ENCODE data around the gene FCHSD2. TPM values are rescaled to one million over a fixed set of nuclear protein-coding genes. Genes with fewer than 3 reads are reported as not detected.

FCHSD2 gene
- total RNA-seq, result 10 to 100 TPM; 56.5 to 75.3 TPM

DNA sequence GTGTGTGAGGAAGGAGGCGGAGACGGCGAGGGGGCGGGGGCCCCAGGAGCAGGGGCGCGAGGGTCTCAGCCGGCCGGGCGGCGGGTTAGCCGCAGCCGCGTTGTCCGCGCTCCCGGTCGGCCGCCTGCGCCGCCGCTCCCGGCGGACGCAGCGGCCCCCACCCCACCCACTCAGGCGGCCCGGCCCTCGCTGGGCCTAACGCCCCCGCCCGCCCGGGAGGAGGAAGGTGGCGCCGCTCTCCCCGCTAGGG lies at the start of gene FCHSD2:
Gene FCHSD2, minus strand, starts transcription at position 191 of the 250 bp plus-strand sequence. CDS start 441 bp downstream, outside the sequence.
- H3K27me3 ChIP-seq (replicated peaks; ENCODE audit: insufficient read depth), result no peaks in the 10 kb centered on the region
- no peaks in the 10 kb centered on the region for H3K9me3 ChIP-seq
- peak within 1 kb of the TSS; percentile 91 to 94 for H3K27ac ChIP-seq
- ATAC-seq (ENCODE audit: insufficient number of reproducible peaks, low FRiP score, low read depth) (no peak), DNase-seq (ENCODE audit: low spot score) (no peak)
- TF ChIP-seq, protein P1, sequence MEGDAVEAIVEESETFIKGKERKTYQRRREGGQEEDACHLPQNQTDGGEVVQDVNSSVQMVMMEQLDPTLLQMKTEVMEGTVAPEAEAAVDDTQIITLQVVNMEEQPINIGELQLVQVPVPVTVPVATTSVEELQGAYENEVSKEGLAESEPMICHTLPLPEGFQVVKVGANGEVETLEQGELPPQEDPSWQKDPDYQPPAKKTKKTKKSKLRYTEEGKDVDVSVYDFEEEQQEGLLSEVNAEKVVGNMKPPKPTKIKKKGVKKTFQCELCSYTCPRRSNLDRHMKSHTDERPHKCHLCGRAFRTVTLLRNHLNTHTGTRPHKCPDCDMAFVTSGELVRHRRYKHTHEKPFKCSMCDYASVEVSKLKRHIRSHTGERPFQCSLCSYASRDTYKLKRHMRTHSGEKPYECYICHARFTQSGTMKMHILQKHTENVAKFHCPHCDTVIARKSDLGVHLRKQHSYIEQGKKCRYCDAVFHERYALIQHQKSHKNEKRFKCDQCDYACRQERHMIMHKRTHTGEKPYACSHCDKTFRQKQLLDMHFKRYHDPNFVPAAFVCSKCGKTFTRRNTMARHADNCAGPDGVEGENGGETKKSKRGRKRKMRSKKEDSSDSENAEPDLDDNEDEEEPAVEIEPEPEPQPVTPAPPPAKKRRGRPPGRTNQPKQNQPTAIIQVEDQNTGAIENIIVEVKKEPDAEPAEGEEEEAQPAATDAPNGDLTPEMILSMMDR (IDR thresholded peaks at IDR 0.05), result no peak
- peaks cover 30 to 66% of the 10 kb centered on the region in 2 donors for H3K4me1 ChIP-seq (ENCODE audit: control insufficient read depth in 1 of 2, low read depth in 2 of 2)
- H3K4me3 ChIP-seq, result peak within 1 kb of the TSS; percentile 81
- H3K36me3 ChIP-seq, result peaks cover 4% of the 10 kb centered on the region

DNA sequence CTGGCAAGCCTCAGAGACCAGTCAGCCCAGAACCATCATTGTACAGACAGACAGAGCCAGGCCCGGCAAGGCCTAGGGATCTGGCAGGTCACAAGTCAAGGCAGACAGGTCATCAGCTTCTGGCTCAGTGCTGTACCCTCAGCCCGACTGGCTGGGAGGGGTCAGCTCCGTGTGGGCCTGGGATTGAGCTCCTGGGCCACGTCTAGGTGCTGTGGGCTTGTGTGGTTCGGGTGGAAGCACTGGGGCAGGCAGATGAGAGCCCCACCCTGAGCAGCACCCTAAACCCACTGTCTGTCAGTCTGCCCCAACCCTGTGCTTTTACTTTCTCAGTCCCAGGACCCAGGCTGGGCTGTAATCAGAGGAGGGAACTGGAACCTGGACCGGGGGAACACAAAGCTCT lies 49.0 kb upstream of the FCHSD2 start:
- Histone ChIP-seq H3K9me3 (no peaks in the 10 kb centered on the region), H3K27ac (no peak overlapping the region), H3K27me3 (replicated peaks; ENCODE audit: insufficient read depth) (no peaks in the 10 kb centered on the region), H3K36me3 (no peaks in the 10 kb centered on the region), H3K4me3 (no peak overlapping the region), H3K4me1 (ENCODE audit: control insufficient read depth in 1 of 2, low read depth in 2 of 2) (peaks cover 11 to 35% of the 10 kb centered on the region in 2 donors)
- DNase-seq (ENCODE audit: low spot score), result no peak
- no peak for ATAC-seq (ENCODE audit: insufficient number of reproducible peaks, low FRiP score, low read depth)
- TF ChIP-seq, protein P1 (IDR thresholded peaks at IDR 0.05), result no peak

DNA sequence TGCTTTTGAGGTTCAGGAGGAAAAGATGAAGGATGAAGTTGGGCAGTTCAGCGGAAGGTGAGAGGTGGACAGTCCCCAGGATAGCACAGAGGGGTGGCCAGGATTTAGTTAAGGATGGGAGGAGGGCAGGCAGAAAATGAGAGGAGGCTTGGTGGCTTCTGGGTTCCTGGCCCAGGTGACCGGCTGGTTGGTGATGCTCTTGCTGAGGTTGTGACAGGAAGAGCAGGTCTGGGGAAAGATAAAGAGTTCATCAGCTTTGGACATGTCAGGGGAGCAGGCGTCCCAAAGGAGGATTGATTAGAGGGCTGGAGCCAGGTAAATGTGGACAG lies 48.4 kb upstream of the FCHSD2 start:
- DNase-seq (ENCODE audit: low spot score), result no peak
- ATAC-seq (ENCODE audit: insufficient number of reproducible peaks, low FRiP score, low read depth), result no peak
- TF ChIP-seq, protein P1 (IDR thresholded peaks at IDR 0.05), result no peak

DNA sequence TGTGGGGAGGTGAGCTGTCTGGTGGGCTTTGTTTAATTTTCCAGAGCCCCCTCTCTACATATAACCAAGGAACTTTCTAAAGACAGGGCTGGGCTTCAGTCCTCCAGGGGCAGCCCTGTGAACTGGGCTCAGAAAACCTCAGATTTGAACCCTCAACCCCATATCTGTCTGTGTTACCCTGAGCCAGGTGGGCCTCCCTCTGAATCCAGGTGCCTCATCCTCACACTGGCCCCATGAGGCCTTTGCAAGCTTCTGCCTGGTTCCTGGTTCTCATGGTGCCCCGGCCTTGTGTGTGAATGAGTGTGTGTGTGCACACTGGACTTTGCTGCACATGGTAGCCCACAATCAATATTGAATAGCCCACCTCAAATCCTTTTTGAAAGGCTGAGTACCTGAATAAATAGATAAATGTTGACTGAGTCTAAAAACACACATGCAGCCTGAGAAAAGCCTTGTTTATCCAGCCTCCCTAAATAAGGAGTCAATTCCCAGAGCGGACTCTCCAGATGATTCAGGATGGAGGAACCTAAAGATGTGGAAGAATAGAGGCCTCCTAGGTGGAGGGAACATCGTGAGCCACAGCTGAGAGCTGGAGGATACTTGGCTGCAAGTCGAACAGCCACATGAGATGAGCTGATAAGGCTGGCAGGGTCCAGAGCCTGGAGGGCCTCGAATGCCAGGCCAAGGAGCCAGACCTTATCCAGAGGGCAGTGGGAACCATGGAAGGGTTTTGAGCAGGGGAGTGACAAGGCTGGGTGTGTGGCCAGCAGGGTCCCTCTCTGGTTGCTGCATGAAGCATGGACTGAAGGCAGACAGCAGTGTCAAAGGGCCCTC lies 47.8 kb upstream of the FCHSD2 start:
- Histone ChIP-seq H3K4me1 (ENCODE audit: control insufficient read depth in 1 of 2, low read depth in 2 of 2) (peaks cover 16 to 47% of the 10 kb centered on the region in 2 donors), H3K4me3 (no peak overlapping the region), H3K36me3 (no peaks in the 10 kb centered on the region), H3K27me3 (replicated peaks; ENCODE audit: insufficient read depth) (no peaks in the 10 kb centered on the region), H3K27ac (no peak overlapping the region), H3K9me3 (no peaks in the 10 kb centered on the region)
- TF ChIP-seq, protein P1 (IDR thresholded peaks at IDR 0.05), result no peak
- ATAC-seq (ENCODE audit: insufficient number of reproducible peaks, low FRiP score, low read depth) (no peak), DNase-seq (ENCODE audit: low spot score) (no peak)

More for the DNA sequence above, 48.4 kb upstream of the FCHSD2 start:
- Histone ChIP-seq H3K27me3 (replicated peaks; ENCODE audit: insufficient read depth) (no peaks in the 10 kb centered on the region), H3K4me1 (ENCODE audit: control insufficient read depth in 1 of 2, low read depth in 2 of 2) (peaks cover 14 to 41% of the 10 kb centered on the region in 2 donors), H3K36me3 (no peaks in the 10 kb centered on the region), H3K4me3 (no peak overlapping the region), H3K9me3 (no peaks in the 10 kb centered on the region), H3K27ac (no peak overlapping the region)

DNA sequence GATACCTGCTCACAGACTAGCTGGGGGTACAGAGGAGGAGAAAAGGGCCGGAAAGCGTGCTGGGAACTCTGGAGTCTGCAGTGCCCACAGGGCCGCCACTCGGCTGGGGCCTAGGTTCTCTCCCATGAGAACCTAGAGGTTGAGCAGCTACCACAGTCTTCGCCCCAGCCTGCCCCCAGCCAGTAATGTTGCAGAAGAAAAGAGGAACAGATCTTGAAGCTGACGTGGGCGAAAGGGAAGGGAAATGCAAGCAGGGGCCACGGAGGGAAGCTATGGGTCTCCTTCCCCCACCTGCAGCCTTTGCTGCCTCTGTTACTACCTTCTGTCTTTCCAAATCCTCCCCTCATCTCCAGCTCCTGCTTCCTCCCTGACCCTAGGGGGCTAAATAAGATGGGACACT lies 47.2 kb upstream of the FCHSD2 start:
- no peak for ATAC-seq (ENCODE audit: insufficient number of reproducible peaks, low FRiP score, low read depth)
- no peaks in the 10 kb centered on the region for H3K27me3 ChIP-seq (replicated peaks; ENCODE audit: insufficient read depth)
- H3K27ac ChIP-seq, result no peak overlapping the region
- no peaks in the 10 kb centered on the region for H3K9me3 ChIP-seq
- no peak for DNase-seq (ENCODE audit: low spot score)
- TF ChIP-seq, protein P1 (IDR thresholded peaks at IDR 0.05), result no peak
- H3K4me3 ChIP-seq, result no peak overlapping the region
- H3K36me3 ChIP-seq, result no peaks in the 10 kb centered on the region
- H3K4me1 ChIP-seq (ENCODE audit: control insufficient read depth in 1 of 2, low read depth in 2 of 2), result peaks cover 16 to 48% of the 10 kb centered on the region in 2 donors

Measured in thoracic aorta (tissue), 2 donors.